ENCODE data around the gene RFXAP.

- TF ChIP-seq CTCF (IDR thresholded peaks at IDR 0.05), result no peak
- TF ChIP-seq POLR2A (IDR thresholded peaks at IDR 0.05), result no peak
Measured at GRCh38 chr13:36819739-36820090, 693 bp downstream of the RFXAP start.

Measured in thyroid gland (tissue), 4 donors.